ENCODE results near the gene PHLPP2. TPM values are rescaled to one million over a fixed set of nuclear protein-coding genes. Genes with fewer than 3 reads are reported as not detected.

The PHLPP2 gene, protein sequence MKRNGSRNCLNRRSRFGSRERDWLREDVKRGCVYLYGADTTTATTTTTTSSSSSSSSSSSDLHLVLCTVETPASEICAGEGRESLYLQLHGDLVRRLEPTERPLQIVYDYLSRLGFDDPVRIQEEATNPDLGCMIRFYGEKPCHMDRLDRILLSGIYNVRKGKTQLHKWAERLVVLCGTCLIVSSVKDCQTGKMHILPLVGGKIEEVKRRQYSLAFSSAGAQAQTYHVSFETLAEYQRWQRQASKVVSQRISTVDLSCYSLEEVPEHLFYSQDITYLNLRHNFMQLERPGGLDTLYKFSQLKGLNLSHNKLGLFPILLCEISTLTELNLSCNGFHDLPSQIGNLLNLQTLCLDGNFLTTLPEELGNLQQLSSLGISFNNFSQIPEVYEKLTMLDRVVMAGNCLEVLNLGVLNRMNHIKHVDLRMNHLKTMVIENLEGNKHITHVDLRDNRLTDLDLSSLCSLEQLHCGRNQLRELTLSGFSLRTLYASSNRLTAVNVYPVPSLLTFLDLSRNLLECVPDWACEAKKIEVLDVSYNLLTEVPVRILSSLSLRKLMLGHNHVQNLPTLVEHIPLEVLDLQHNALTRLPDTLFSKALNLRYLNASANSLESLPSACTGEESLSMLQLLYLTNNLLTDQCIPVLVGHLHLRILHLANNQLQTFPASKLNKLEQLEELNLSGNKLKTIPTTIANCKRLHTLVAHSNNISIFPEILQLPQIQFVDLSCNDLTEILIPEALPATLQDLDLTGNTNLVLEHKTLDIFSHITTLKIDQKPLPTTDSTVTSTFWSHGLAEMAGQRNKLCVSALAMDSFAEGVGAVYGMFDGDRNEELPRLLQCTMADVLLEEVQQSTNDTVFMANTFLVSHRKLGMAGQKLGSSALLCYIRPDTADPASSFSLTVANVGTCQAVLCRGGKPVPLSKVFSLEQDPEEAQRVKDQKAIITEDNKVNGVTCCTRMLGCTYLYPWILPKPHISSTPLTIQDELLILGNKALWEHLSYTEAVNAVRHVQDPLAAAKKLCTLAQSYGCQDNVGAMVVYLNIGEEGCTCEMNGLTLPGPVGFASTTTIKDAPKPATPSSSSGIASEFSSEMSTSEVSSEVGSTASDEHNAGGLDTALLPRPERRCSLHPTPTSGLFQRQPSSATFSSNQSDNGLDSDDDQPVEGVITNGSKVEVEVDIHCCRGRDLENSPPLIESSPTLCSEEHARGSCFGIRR (N-terminal part only)
- total RNA-seq = 100 to 1,000 TPM in 3 of 4 donors, 10 to 100 TPM in 1; 18.2 to 170 (median 116) TPM

GRCh38 chr16:71724320-71724751 lies at the start of gene PHLPP2:
Gene PHLPP2 (minus strand): TSS chr16:71724701. CDS start chr16:71714795, 9,906 bp downstream.
- H3K9me3 ChIP-seq = no peaks in the 10 kb centered on the region
- peak within 1 kb of the TSS; percentile 79 to 97 (median 88) for H3K4me3 ChIP-seq
- TF ChIP-seq POLR2A (IDR thresholded peaks at IDR 0.05) = no peak
- TF ChIP-seq, protein P1, sequence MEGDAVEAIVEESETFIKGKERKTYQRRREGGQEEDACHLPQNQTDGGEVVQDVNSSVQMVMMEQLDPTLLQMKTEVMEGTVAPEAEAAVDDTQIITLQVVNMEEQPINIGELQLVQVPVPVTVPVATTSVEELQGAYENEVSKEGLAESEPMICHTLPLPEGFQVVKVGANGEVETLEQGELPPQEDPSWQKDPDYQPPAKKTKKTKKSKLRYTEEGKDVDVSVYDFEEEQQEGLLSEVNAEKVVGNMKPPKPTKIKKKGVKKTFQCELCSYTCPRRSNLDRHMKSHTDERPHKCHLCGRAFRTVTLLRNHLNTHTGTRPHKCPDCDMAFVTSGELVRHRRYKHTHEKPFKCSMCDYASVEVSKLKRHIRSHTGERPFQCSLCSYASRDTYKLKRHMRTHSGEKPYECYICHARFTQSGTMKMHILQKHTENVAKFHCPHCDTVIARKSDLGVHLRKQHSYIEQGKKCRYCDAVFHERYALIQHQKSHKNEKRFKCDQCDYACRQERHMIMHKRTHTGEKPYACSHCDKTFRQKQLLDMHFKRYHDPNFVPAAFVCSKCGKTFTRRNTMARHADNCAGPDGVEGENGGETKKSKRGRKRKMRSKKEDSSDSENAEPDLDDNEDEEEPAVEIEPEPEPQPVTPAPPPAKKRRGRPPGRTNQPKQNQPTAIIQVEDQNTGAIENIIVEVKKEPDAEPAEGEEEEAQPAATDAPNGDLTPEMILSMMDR (IDR thresholded peaks at IDR 0.05) = no peak
- no peak for DNase-seq
- H3K36me3 ChIP-seq = no peaks in the 10 kb centered on the region
- peak within 1 kb of the TSS; percentile 91 to 97 (median 94) for H3K27ac ChIP-seq
- H3K4me1 ChIP-seq = peaks cover 0 to 53% (median 7%) of the 10 kb centered on the region in 4 donors
- no peaks in the 10 kb centered on the region for H3K27me3 ChIP-seq

DNA sequence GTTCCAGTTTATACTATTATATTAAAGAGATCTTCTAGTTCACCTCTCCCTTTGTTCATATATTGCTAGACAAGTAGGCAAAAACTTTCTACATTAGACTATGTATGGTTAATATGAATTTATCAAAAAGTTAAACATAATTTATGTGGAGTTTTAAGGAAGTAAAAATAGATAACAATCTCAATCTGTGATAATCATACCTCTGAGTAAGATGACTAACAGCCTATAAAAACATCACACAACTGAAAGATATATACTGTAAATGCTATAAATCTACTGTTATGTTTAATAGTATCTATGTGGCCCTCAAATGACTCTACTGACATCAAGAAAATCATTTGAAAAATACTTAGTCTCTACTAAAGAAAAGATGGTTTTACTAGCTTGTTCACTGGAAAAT lies 47.1 kb upstream of the PHLPP2 start:
- no peaks in the 10 kb centered on the region for H3K4me1 ChIP-seq
- no peaks in the 10 kb centered on the region for H3K9me3 ChIP-seq
- no peak for DNase-seq
- peaks cover 0 to 65% (median 0%) of the 10 kb centered on the region in 3 donors for H3K36me3 ChIP-seq
- no peak for TF ChIP-seq POLR2A (IDR thresholded peaks at IDR 0.05)
- TF ChIP-seq, protein P1 (IDR thresholded peaks at IDR 0.05) = no peak
- H3K4me3 ChIP-seq = no peak overlapping the region
- no peak overlapping the region for H3K27ac ChIP-seq
- no peaks in the 10 kb centered on the region for H3K27me3 ChIP-seq

DNA sequence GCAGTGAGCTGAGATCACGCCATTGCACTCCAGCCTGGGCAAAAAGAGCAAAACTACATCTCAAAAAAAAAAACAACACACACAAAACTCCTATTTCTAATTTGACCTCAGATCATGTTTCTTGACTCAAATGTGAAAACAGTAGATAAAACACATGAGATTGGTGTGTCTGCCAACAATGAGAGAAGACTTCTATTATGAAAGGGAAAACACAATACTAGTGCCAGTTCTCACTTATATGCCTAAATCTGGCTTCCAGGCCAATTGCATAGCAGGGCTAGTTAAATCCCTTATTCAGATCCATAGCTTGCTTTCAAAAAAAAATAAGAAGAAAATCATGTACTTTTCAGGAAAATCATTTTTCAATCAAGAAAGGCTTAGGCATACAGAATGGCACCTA lies 44.7 kb upstream of the PHLPP2 start:
- no peaks in the 10 kb centered on the region for H3K9me3 ChIP-seq
- no peak for TF ChIP-seq POLR2A (IDR thresholded peaks at IDR 0.05)
- TF ChIP-seq, protein P1 (IDR thresholded peaks at IDR 0.05) = no peak
- no peak overlapping the region for H3K27ac ChIP-seq
- peaks cover 0 to 73% (median 0%) of the 10 kb centered on the region in 3 donors for H3K36me3 ChIP-seq
- H3K4me1 ChIP-seq = no peaks in the 10 kb centered on the region
- no peak overlapping the region for H3K4me3 ChIP-seq
- no peaks in the 10 kb centered on the region for H3K27me3 ChIP-seq
- DNase-seq = no peak

DNA sequence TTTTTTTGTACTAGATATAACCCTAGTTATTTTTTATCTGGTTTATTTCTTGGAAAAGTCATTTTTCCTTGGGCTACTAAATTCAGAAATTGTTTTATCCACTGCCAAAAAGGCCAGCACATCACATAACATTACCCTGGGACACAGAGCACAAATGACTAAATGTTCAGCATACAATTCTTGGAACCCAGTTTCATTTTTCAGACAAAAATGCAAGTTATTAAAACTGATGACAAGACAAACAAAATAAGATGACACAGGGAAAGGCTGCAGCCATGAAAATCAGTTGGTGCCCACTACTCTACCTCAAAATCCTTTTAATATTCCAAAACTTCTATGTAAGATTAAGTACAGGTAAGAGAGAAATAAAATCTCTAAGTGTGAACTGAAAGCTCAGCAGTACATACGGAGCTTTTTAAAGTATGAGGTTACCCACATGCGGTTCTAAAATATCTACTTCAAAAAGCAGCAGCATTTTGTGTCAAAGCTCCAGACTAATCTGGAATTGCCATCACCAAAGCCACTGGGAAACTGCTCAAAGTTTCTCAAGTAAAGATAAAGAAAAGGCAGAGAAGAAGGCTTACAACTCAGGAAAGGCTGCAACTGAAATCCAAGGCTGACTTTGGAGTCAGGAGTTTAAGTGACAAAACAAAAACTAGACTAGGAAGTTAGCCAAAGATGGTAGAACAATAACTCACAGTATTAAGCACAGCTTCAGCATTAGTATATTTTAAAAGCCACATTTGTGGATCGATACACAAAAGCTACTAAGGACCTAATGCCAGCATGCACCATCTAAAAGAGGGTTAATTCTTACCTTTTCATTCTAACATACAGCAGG lies 42.8 kb upstream of the PHLPP2 start:
- Histone ChIP-seq H3K9me3 (no peaks in the 10 kb centered on the region), H3K27ac (no peak overlapping the region), H3K4me3 (no peak overlapping the region), H3K36me3 (peaks cover 0 to 73% (median 2%) of the 10 kb centered on the region in 3 donors), H3K4me1 (no peaks in the 10 kb centered on the region), H3K27me3 (no peaks in the 10 kb centered on the region)
- no peak for TF ChIP-seq POLR2A (IDR thresholded peaks at IDR 0.05)
- TF ChIP-seq, protein P1 (IDR thresholded peaks at IDR 0.05) = no peak
- no peak for DNase-seq

Measured in Peyer's patch (tissue), 4 donors.